ENCODE results near the gene PLK1.
"Not testable (repeated sequence)": the region's sequence is repeated elsewhere in the genome, so short reads cannot be mapped to it uniquely, and the experiment has no call there.

Gene PLK1

DNA sequence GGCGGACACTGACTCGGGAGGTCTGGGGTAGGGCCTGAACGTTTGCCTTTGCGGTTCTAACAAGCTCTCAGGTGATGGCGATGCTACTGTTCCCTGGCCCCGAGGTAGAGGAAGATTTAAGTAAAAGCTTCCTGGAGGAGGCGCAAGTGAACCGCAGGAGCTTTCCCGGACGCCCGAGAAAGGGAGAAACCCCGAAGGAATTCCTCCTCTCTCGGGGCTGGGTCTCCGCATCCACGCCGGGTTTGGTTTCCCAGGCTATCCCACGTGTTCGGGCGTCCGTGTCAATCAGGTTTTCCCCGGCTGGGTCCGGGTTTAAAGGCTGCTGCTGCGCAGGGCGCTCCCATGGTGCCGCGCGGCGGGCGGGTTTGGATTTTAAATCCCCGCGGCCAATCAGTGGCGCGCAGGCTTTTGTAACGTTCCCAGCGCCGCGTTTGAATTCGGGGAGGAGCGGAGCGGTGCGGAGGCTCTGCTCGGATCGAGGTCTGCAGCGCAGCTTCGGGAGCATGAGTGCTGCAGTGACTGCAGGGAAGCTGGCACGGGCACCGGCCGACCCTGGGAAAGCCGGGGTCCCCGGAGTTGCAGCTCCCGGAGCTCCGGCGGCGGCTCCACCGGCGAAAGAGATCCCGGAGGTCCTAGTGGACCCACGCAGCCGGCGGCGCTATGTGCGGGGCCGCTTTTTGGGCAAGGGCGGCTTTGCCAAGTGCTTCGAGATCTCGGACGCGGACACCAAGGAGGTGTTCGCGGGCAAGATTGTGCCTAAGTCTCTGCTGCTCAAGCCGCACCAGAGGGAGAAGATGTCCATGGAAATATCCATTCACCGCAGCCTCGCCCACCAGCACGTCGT, at the start of gene PLK1:
Gene PLK1 (plus strand): TSS at position 460 of the 844 bp plus-strand sequence. CDS start 44 bp downstream, at position 504.
- peak within 1 kb of the TSS; percentile 60 for H3K27ac ChIP-seq (ENCODE audit: low read length)
- H3K36me3 ChIP-seq (ENCODE audit: control insufficient read depth, low read depth, low read length): peaks cover 38% of the 10 kb centered on the region

DNA sequence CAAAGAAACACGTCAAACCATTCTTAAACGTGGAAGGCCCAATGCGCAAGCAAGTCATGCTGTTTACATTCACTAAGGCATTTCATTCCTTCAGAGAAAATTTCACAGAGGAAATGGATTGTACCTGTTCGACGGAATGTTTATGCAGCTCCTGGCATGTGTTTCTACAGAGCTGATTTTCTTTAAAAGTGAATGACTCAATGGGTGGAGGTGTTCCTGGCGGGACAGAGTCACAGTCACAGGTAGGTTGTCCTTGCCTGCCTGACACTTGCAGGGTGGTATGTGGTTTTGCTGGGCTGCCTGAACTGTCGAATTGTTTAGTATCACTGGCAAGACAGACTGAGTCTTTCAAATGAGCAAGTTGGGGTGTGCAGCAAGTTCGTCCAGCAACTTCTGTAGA, 49.2 kb upstream of the PLK1 start:
- H3K4me3 ChIP-seq (ENCODE audit: low read length): no peak overlapping the region
- no peak overlapping the region for H3K9ac ChIP-seq (ENCODE audit: low read length)
- no peaks in the 10 kb centered on the region for H3K4me1 ChIP-seq (ENCODE audit: control insufficient read depth, low read depth, low read length)
- H3K9me3 ChIP-seq (ENCODE audit: control insufficient read depth, low read depth, low read length): no peaks in the 10 kb centered on the region
- H3K27me3 ChIP-seq (ENCODE audit: control insufficient read depth, insufficient read depth, low read length): no peaks in the 10 kb centered on the region
- H3K27ac ChIP-seq (ENCODE audit: low read length): no peak overlapping the region
- H3K36me3 ChIP-seq (ENCODE audit: control insufficient read depth, low read depth, low read length): peaks cover 76% of the 10 kb centered on the region

More for the DNA sequence above, at the start of gene PLK1:
- H3K27me3 ChIP-seq (ENCODE audit: control insufficient read depth, insufficient read depth, low read length): no peaks in the 10 kb centered on the region
- H3K4me1 ChIP-seq (ENCODE audit: control insufficient read depth, low read depth, low read length): peaks cover 6% of the 10 kb centered on the region
- H3K9me3 ChIP-seq (ENCODE audit: control insufficient read depth, low read depth, low read length): no peaks in the 10 kb centered on the region
- peak within 1 kb of the TSS; percentile 94 for H3K9ac ChIP-seq (ENCODE audit: low read length)
- H3K4me3 ChIP-seq (ENCODE audit: low read length): peak within 1 kb of the TSS; percentile 98

DNA sequence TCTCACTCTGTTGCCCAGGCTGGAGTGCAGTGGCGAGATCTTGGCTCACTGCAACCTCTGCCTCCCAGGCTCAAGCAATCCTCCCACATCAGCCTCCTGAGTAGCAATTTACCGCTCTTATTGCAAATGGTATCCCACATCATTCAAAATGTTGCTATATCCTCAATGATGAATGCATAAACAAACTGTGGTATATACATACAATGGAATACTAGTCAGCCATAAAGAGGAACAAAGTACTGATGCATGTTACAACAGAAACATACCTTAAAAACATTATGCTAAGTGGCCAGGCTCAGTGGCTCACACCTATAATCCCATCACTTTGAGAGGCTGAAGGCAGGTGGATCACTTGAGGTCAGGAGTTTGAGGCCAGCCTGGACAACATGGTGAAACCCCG, 46.8 kb upstream of the PLK1 start:
- H3K9me3 ChIP-seq (ENCODE audit: control insufficient read depth, low read depth, low read length); H3K9ac ChIP-seq (ENCODE audit: low read length); H3K27ac ChIP-seq (ENCODE audit: low read length); H3K4me3 ChIP-seq (ENCODE audit: low read length); H3K4me1 ChIP-seq (ENCODE audit: control insufficient read depth, low read depth, low read length); H3K27me3 ChIP-seq (ENCODE audit: control insufficient read depth, insufficient read depth, low read length): not testable (repeated sequence)
- H3K36me3 ChIP-seq (ENCODE audit: control insufficient read depth, low read depth, low read length): peaks cover 79% of the 10 kb centered on the region

DNA sequence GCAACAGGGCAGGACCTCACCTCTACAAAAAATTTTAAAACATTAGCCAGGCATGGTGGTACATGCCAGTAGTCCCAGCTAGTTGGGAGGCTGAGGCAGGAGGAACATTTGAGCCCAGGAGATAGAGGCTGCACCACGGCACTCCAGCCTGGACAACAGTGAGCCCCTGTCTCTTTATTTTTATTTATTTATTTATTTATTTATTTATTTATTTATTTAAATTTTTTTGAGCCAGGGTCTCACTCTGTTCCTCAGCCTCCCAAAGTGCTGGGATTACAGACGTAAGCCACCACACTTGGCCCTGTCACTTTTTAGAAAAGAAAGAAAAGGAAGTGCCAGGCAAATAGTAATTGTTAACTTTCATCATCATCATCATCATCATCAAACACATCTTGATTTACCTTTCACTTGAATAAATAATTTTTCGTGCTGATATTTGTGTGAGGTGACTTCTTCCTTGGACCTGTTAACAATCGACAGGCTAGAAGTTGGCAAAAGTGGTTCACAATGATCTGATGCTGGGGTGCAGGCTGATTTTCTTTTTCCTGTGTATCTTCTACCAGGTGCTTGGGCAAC, 44.1 kb upstream of the PLK1 start:
- Histone ChIP-seq H3K27me3 (ENCODE audit: control insufficient read depth, insufficient read depth, low read length) (no peaks in the 10 kb centered on the region), H3K9me3 (ENCODE audit: control insufficient read depth, low read depth, low read length) (no peaks in the 10 kb centered on the region), H3K36me3 (ENCODE audit: control insufficient read depth, low read depth, low read length) (peaks cover 70% of the 10 kb centered on the region), H3K9ac (ENCODE audit: low read length) (no peak overlapping the region), H3K27ac (ENCODE audit: low read length) (no peak overlapping the region), H3K4me1 (ENCODE audit: control insufficient read depth, low read depth, low read length) (no peaks in the 10 kb centered on the region), H3K4me3 (ENCODE audit: low read length) (no peak overlapping the region)

DNA sequence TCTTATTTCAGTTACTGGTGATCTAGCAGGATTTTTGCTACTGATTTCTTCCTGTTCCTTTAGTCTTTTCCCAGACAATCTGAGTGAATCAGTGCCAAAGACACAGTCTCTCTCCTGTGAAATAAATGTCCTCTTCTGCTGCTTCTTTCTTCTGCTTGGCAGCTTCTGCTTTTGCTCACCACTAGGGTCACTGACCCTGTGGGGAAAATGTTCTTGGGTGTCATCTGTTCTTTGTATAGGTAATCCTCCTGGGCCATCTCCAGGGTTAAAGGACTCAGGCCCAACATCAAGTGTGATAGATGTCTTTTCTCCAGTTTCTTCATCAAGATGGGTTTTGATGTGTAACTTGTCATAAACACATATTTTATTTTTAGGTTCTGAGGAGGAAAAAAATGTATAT, 42.7 kb upstream of the PLK1 start:
- no peak overlapping the region for H3K27ac ChIP-seq (ENCODE audit: low read length)
- H3K36me3 ChIP-seq (ENCODE audit: control insufficient read depth, low read depth, low read length): peaks cover 58% of the 10 kb centered on the region
- peaks cover 6% of the 10 kb centered on the region for H3K4me1 ChIP-seq (ENCODE audit: control insufficient read depth, low read depth, low read length)
- no peaks in the 10 kb centered on the region for H3K9me3 ChIP-seq (ENCODE audit: control insufficient read depth, low read depth, low read length)
- no peak overlapping the region for H3K9ac ChIP-seq (ENCODE audit: low read length)
- H3K27me3 ChIP-seq (ENCODE audit: control insufficient read depth, insufficient read depth, low read length): no peaks in the 10 kb centered on the region
- H3K4me3 ChIP-seq (ENCODE audit: low read length): no peak overlapping the region

DNA sequence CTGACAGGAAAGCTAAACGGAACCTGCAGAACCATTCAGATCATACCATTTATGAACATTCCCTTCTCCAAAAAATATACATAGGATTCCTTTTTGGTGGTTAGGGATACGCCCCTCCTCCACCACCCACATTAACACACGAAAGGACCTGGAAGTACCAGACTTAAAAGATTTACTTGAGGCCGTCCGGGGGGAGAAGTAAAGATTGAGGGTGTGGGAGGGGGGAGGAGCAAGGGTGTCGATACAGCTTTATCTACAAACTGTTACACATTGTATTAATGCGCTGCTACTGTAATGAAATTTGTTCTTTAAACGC, 38.1 kb upstream of the PLK1 start:
- no peaks in the 10 kb centered on the region for H3K9me3 ChIP-seq (ENCODE audit: control insufficient read depth, low read depth, low read length)
- H3K4me1 ChIP-seq (ENCODE audit: control insufficient read depth, low read depth, low read length): peaks cover 10% of the 10 kb centered on the region
- H3K9ac ChIP-seq (ENCODE audit: low read length): peak overlapping the region; percentile 97
- H3K27me3 ChIP-seq (ENCODE audit: control insufficient read depth, insufficient read depth, low read length): no peaks in the 10 kb centered on the region
- peak overlapping the region; percentile 92 for H3K27ac ChIP-seq (ENCODE audit: low read length)
- peak overlapping the region; percentile 93 for H3K4me3 ChIP-seq (ENCODE audit: low read length)
- H3K36me3 ChIP-seq (ENCODE audit: control insufficient read depth, low read depth, low read length): peaks cover 30% of the 10 kb centered on the region

DNA sequence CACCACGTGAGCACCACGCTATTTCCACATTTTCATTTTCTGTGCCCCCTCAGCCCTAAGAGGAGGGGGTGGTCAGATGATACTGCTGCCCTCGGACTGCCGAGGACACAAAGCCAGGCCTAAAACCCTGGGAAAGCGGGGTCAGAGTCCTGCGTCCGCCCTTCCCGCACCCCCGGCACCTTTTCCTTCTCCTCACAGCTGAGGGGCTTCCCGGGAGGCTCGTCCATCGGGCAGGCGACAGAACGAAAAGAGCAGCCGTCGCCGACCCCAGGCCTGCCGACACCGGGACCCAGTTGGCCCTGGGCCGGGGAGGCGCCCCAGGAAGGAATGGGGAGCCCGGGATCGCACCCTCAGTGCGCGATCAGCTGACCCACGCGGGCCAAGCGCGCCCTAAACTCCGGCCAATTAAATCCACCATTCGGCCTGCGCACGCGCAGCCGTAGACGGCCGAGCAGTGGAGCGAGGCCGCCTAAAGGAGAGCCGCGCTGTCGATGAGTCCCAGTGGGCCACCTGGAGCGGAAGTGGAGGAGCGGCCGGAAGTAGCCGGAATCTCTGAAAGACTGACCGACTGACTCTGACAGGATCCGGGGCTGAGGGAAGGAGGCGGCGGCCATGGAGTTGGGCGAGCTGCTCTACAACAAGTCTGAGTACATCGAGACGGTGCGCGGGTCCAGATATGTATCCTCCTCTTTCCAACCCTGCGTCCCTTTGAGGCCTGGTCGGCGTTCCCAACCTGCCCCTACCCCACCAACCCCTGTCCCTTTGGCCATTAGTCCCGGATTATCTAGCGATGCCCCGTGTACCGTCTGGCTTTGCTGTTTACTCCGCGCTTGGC, 37.5 kb upstream of the PLK1 start, which contains the start of the genes DCTN5 and PALB2:
Gene DCTN5 (plus strand): TSS at position 536 of the 835 bp plus-strand sequence. CDS start 77 bp downstream, at position 613.
Gene PALB2 (minus strand): TSS at position 380 of the 835 bp plus-strand sequence. CDS start 153 bp downstream, at position 227.
- no peaks in the 10 kb centered on the region for H3K9me3 ChIP-seq (ENCODE audit: control insufficient read depth, low read depth, low read length)
- peaks cover 10% of the 10 kb centered on the region for H3K4me1 ChIP-seq (ENCODE audit: control insufficient read depth, low read depth, low read length)
- H3K27ac ChIP-seq (ENCODE audit: low read length): peak within 1 kb of the TSS; percentile 92
- peaks cover 32% of the 10 kb centered on the region for H3K36me3 ChIP-seq (ENCODE audit: control insufficient read depth, low read depth, low read length)
- no peaks in the 10 kb centered on the region for H3K27me3 ChIP-seq (ENCODE audit: control insufficient read depth, insufficient read depth, low read length)
- H3K4me3 ChIP-seq (ENCODE audit: low read length): peak within 1 kb of the TSS; percentile 93
- H3K9ac ChIP-seq (ENCODE audit: low read length): peak within 1 kb of the TSS; percentile 97

DNA sequence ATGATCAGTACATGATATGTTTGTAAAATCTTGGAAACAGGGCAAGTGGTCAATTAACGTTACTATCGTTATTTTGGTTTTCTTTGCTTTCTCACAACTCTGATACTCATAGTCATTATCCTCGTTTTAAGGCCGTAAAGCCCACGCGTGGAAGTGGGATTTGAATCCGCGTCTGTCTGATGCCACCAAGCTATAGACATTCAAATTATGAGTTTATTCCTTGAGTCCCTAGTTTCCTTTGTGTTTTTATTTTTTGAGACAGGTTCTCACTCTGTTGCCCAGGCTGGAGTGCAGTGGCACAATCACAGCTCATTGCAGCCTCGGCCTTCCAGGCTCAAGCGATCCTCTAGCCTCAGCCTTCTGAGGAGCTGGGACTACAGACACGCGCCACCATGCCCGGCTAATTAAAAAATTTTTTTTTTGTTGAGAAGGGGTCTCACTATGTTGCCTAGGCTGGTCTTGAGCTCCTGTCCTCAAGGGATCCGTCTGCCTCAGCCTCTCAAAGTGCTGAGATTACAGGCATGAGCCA, 36.4 kb upstream of the PLK1 start:
- Histone ChIP-seq H3K4me3 (ENCODE audit: low read length) (peak overlapping the region; percentile 93), H3K9ac (ENCODE audit: low read length) (peak overlapping the region; percentile 97), H3K27ac (ENCODE audit: low read length) (no peak overlapping the region), H3K9me3 (ENCODE audit: control insufficient read depth, low read depth, low read length) (no peaks in the 10 kb centered on the region), H3K36me3 (ENCODE audit: control insufficient read depth, low read depth, low read length) (peaks cover 24% of the 10 kb centered on the region), H3K27me3 (ENCODE audit: control insufficient read depth, insufficient read depth, low read length) (no peaks in the 10 kb centered on the region), H3K4me1 (ENCODE audit: control insufficient read depth, low read depth, low read length) (peaks cover 10% of the 10 kb centered on the region)

DNA sequence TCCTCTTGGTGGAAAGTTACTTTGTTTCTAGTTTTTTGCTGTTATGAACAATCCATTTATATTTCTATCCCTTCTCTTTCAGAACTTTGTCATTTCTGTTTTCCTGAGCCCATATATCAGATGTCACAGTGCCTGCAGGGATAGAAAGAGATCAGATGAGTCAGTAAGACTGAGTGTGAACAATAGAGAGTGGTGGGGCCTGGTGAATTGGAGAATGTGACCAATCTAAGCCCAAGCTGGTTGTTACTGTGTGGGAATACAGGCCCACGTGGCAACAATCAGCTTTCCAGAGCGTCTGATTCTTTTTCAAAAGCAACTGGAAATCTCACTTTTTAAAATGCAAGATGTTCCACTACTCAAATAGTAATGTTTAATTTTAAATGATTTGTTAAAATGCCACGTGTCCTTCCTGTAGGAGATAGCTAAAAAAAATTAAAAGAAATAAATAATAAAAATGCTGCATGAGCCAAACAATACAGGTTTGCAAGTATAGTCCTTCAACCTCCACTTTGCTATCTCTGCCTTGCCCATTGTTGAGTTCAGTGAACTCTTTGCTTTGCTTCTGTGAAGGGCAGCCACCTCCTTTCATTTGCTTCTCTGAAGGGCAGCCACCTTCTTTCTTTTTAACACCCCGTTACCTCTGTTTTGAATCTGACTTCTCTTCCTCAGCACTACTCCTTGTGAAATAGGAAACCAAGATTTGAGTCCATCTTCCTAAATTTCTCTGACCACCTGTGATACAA, 27.8 kb upstream of the PLK1 start:
- Histone ChIP-seq H3K4me1 (ENCODE audit: control insufficient read depth, low read depth, low read length) (no peaks in the 10 kb centered on the region), H3K27me3 (ENCODE audit: control insufficient read depth, insufficient read depth, low read length) (no peaks in the 10 kb centered on the region), H3K9me3 (ENCODE audit: control insufficient read depth, low read depth, low read length) (no peaks in the 10 kb centered on the region), H3K36me3 (ENCODE audit: control insufficient read depth, low read depth, low read length) (peaks cover 25% of the 10 kb centered on the region), H3K27ac (ENCODE audit: low read length) (no peak overlapping the region), H3K9ac (ENCODE audit: low read length) (no peak overlapping the region), H3K4me3 (ENCODE audit: low read length) (no peak overlapping the region)

DNA sequence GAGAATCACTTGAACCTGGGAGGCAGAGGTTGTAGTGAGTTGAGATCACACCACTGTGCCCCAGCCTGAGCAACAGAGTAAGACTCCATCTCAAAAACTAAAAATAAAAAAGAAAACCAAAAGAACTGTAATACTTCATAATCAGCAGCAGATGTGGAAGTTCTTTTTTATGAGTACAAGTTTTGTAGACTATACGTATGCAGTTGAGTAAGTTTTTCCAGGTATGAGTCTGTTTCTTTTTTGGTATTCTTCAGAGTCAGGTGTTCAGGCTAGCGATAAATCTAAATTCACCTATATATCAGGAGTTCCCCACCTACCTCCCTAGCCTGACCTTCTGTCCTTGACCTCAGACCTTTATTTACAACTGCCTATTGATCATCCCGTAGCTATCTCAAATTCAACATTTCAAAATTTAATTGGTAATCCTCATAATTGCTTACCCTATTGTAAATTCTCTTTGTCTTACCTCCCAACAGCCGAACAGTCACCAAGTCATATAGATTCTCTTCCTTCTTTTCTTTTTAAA, 26.7 kb upstream of the PLK1 start:
- Histone ChIP-seq H3K4me1 (ENCODE audit: control insufficient read depth, low read depth, low read length) (no peaks in the 10 kb centered on the region), H3K36me3 (ENCODE audit: control insufficient read depth, low read depth, low read length) (peaks cover 22% of the 10 kb centered on the region), H3K4me3 (ENCODE audit: low read length) (no peak overlapping the region), H3K27me3 (ENCODE audit: control insufficient read depth, insufficient read depth, low read length) (no peaks in the 10 kb centered on the region), H3K9ac (ENCODE audit: low read length) (no peak overlapping the region), H3K27ac (ENCODE audit: low read length) (no peak overlapping the region), H3K9me3 (ENCODE audit: control insufficient read depth, low read depth, low read length) (no peaks in the 10 kb centered on the region)

Measured in iPS-18a (cell line).